ENCODE results near the gene ASPN.

DNA sequence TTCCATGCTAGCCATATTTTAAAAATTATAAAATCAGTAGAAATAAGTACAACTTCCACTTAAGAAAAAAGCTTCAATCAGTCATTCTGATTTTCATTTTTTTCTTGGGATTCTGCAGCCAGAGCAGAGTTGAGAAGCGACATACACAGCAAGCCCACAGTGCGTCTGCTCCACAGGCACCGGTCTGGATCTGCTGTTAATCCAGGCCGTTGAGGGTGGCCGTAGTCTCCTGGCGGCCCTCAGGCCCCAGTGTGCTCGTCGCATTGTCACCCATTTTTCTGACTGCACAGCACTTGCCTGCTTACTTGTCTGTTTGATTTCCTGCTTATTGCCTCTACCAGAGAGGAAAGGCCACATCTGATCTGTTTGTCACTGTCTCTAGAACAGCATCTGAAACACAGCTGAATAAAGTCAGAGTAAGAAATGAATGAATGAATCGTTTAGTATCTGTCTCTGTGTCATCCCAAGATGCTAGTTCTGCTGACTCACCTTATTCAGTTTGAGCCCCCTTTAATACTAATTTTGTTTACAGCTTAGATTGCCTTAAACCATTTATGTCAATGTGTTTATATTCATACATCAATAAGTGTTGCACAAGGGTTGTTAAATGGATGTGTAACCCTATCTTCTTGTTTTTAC, 11.6 kb upstream of the ASPN start:
- TF ChIP-seq, protein P1, sequence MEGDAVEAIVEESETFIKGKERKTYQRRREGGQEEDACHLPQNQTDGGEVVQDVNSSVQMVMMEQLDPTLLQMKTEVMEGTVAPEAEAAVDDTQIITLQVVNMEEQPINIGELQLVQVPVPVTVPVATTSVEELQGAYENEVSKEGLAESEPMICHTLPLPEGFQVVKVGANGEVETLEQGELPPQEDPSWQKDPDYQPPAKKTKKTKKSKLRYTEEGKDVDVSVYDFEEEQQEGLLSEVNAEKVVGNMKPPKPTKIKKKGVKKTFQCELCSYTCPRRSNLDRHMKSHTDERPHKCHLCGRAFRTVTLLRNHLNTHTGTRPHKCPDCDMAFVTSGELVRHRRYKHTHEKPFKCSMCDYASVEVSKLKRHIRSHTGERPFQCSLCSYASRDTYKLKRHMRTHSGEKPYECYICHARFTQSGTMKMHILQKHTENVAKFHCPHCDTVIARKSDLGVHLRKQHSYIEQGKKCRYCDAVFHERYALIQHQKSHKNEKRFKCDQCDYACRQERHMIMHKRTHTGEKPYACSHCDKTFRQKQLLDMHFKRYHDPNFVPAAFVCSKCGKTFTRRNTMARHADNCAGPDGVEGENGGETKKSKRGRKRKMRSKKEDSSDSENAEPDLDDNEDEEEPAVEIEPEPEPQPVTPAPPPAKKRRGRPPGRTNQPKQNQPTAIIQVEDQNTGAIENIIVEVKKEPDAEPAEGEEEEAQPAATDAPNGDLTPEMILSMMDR (IDR thresholded peaks at IDR 0.05): no peak
- TF ChIP-seq POLR2A (IDR thresholded peaks at IDR 0.05): no peak
